ENCODE data around the gene HOXC9.

The HOXC9 gene

DNA sequence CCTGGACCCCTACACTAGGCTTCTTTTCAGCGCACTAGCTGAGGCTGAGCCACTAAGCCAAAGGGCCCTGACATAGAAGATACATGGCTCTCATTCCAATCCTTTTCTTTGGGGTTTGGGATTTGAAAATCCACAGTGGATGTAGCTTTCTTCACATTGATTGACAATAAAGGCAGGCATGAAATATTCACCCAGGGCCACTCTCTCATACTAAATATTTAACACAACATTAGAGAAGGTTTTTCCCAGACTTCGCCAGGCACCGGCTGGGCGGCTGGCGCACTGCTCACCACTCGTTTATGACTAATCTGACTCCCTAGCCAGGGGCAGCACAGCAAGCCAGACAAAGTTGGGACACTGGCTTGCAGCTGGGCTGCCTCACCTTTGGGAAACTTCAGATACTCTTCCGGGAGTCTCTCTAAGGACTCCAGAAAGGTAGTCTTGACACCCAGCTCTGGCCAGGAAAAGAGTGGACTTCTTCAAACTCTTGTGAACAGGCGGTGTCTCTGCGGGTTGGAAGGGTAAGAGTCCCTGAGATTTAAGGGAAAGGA lies 27.7 kb upstream of the HOXC9 start:
- no peak overlapping the region for H3K4me3 ChIP-seq (ENCODE audit: low read depth, low read length)
- H3K4me1 ChIP-seq (ENCODE audit: control insufficient read depth, insufficient read depth, low read length, unreplicated experiment): no peaks in the 10 kb centered on the region
- H3K27me3 ChIP-seq (ENCODE audit: insufficient read depth, low read length): peaks cover 97% of the 10 kb centered on the region
- no peaks in the 10 kb centered on the region for H3K36me3 ChIP-seq (ENCODE audit: insufficient read depth, low read length)
- H3K79me2 ChIP-seq (ENCODE audit: control insufficient read depth, insufficient read depth, low read length, unreplicated experiment): no peaks in the 10 kb centered on the region
- no peak overlapping the region for H3K27ac ChIP-seq (ENCODE audit: low read depth, low read length)
- no peak overlapping the region for H2AFZ ChIP-seq (ENCODE audit: low read length, unreplicated experiment)

- no peaks in the 10 kb centered on the region for H3K36me3 ChIP-seq (ENCODE audit: insufficient read depth, low read length)
- peak within 1 kb of the TSS; percentile 68 for H3K4me3 ChIP-seq (ENCODE audit: low read depth, low read length)
- no peaks in the 10 kb centered on the region for H3K79me2 ChIP-seq (ENCODE audit: control insufficient read depth, insufficient read depth, low read length, unreplicated experiment)
- H3K27ac ChIP-seq (ENCODE audit: low read depth, low read length): no peak within 1 kb of the TSS
- H2AFZ ChIP-seq (ENCODE audit: low read length, unreplicated experiment): peak within 1 kb of the TSS; percentile 3
- H3K4me1 ChIP-seq (ENCODE audit: control insufficient read depth, insufficient read depth, low read length, unreplicated experiment): no peaks in the 10 kb centered on the region
- peaks cover 97% of the 10 kb centered on the region for H3K27me3 ChIP-seq (ENCODE audit: insufficient read depth, low read length)
Measured at GRCh38 chr12:53972722-53973235, 27.2 kb upstream of the HOXC9 start, which contains the start of gene HOXC11. HOXC11 (plus strand) TSS chr12:53973126; CDS start chr12:53973242, 116 bp downstream.

GRCh38 chr12:53973236-53974042 lies 26.5 kb upstream of the HOXC9 start:
- Histone ChIP-seq H3K4me3 (ENCODE audit: low read depth, low read length) (peak overlapping the region; percentile 68), H3K27ac (ENCODE audit: low read depth, low read length) (no peak overlapping the region), H3K27me3 (ENCODE audit: insufficient read depth, low read length) (peaks cover 96% of the 10 kb centered on the region), H2AFZ (ENCODE audit: low read length, unreplicated experiment) (peak overlapping the region; percentile 3), H3K4me1 (ENCODE audit: control insufficient read depth, insufficient read depth, low read length, unreplicated experiment) (no peaks in the 10 kb centered on the region), H3K36me3 (ENCODE audit: insufficient read depth, low read length) (no peaks in the 10 kb centered on the region), H3K79me2 (ENCODE audit: control insufficient read depth, insufficient read depth, low read length, unreplicated experiment) (no peaks in the 10 kb centered on the region)

DNA sequence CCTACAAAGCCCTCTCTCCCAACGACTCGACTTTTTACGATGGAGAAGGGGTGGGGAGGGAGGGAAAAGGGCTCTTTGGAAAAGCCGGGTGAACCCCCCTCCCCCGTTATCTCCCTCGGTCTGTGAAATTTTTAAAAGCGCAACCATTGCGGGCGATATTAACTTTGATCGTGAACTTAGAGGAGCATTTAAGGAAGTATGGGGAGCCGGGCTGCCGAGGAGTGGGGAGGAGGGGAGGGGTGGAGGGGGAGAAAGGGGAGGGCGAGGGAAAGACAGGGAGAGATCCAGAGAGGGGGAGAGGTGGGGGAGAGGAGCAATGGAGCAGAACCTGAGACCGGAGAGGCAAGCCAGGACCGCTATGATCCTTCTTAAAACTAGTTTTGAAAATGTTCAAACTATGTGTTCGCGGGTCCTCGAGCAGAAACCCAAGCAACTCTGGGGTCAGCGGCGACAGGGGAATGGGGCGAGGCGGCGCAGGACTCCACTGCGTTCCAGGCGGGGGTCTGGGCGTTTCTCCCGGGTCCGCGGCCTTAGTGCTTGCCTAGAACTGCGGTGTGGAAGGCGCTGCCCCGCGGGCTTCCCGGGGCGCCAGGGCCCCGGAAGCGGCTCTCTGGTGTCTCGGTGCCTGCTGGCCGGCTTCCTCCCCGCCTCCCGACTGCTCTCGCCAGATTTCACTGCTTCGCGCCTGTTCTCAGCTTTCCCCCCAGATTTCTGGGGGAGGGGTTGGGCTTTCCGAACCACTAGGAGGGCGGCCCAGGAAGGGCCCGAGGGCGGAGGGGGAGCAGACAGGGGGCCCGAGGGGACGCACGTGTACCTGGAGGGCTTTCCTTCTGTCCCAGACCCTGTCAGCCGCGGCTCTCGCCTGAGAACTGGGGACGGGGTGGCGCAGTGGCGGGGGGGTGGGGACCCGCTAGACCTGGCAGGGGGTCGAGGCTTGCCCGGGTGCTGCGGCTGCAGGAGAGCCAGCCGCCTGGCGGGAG lies 25.6 kb upstream of the HOXC9 start, which contains the start of gene HOTAIR:
Gene HOTAIR (minus strand): TSS at position 871 of the 980 bp plus-strand sequence.
- no peaks in the 10 kb centered on the region for H3K36me3 ChIP-seq (ENCODE audit: insufficient read depth, low read length)
- peak within 1 kb of the TSS; percentile 74 for H2AFZ ChIP-seq (ENCODE audit: low read length, unreplicated experiment)
- H3K4me3 ChIP-seq (ENCODE audit: low read depth, low read length): peak within 1 kb of the TSS; percentile 68
- no peaks in the 10 kb centered on the region for H3K4me1 ChIP-seq (ENCODE audit: control insufficient read depth, insufficient read depth, low read length, unreplicated experiment)
- peaks cover 96% of the 10 kb centered on the region for H3K27me3 ChIP-seq (ENCODE audit: insufficient read depth, low read length)
- no peak within 1 kb of the TSS for H3K27ac ChIP-seq (ENCODE audit: low read depth, low read length)
- no peaks in the 10 kb centered on the region for H3K79me2 ChIP-seq (ENCODE audit: control insufficient read depth, insufficient read depth, low read length, unreplicated experiment)

DNA sequence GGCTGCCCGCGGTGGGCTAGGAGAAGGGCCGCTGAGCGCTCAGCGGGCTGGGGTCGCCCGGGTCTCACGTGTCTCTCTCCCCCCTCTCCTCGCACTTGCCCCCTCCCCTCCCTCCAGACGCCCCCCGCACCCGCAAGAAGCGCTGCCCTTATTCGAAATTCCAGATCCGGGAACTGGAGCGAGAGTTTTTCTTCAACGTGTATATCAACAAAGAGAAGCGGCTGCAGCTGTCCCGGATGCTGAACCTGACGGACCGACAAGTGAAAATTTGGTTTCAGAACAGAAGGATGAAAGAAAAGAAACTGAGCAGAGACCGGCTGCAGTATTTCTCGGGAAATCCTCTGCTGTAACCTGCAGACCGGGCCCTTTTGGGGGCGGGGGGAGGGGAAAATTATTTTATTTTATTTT lies 24.9 kb upstream of the HOXC9 start:
- Histone ChIP-seq H3K79me2 (ENCODE audit: control insufficient read depth, insufficient read depth, low read length, unreplicated experiment) (no peaks in the 10 kb centered on the region), H3K27ac (ENCODE audit: low read depth, low read length) (no peak overlapping the region), H3K27me3 (ENCODE audit: insufficient read depth, low read length) (peaks cover 96% of the 10 kb centered on the region), H3K36me3 (ENCODE audit: insufficient read depth, low read length) (no peaks in the 10 kb centered on the region), H3K4me1 (ENCODE audit: control insufficient read depth, insufficient read depth, low read length, unreplicated experiment) (no peaks in the 10 kb centered on the region), H2AFZ (ENCODE audit: low read length, unreplicated experiment) (no peak overlapping the region), H3K4me3 (ENCODE audit: low read depth, low read length) (peak overlapping the region; percentile 68)

DNA sequence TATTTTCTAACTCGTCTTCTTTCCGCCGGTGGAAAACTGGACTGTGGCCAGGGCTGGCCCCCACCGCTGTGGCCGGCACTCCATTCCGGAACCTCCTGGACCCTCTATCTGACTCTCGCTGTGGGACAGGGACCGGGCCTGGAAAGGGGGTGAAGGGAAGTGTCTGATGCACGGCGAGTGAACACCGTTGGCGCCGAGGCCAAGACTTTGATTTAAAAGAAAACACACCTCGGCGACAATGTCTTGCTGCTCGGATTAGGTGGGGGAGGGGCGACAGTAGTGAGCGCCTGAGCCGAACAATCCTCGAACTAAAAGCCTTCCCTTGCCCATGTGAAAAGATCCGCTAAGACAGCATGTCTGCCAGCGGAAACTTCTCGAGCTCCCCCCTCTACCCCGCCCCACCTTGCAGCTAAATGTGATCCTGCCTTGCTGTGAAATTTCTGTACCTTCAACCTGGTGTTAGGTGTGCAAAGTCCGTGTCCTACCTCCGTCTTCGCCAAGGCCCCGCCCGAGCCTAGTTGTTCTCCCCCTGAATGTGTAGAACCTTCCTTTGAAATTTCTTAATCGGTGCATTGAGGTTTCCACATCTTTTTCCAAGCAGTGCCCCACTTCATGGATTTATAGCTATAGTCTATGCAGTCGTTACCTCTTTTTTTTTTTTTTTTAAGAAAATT lies 24.3 kb upstream of the HOXC9 start:
- Histone ChIP-seq H2AFZ (ENCODE audit: low read length, unreplicated experiment) (no peak overlapping the region), H3K27ac (ENCODE audit: low read depth, low read length) (no peak overlapping the region), H3K36me3 (ENCODE audit: insufficient read depth, low read length) (no peaks in the 10 kb centered on the region), H3K79me2 (ENCODE audit: control insufficient read depth, insufficient read depth, low read length, unreplicated experiment) (no peaks in the 10 kb centered on the region), H3K4me1 (ENCODE audit: control insufficient read depth, insufficient read depth, low read length, unreplicated experiment) (no peaks in the 10 kb centered on the region), H3K4me3 (ENCODE audit: low read depth, low read length) (peak overlapping the region; percentile 68), H3K27me3 (ENCODE audit: insufficient read depth, low read length) (peaks cover 94% of the 10 kb centered on the region)

GRCh38 chr12:53976172-53976822 lies 23.7 kb upstream of the HOXC9 start:
- no peaks in the 10 kb centered on the region for H3K4me1 ChIP-seq (ENCODE audit: control insufficient read depth, insufficient read depth, low read length, unreplicated experiment)
- H3K4me3 ChIP-seq (ENCODE audit: low read depth, low read length): no peak overlapping the region
- H3K27ac ChIP-seq (ENCODE audit: low read depth, low read length): no peak overlapping the region
- H2AFZ ChIP-seq (ENCODE audit: low read length, unreplicated experiment): no peak overlapping the region
- H3K27me3 ChIP-seq (ENCODE audit: insufficient read depth, low read length): peaks cover 94% of the 10 kb centered on the region
- no peaks in the 10 kb centered on the region for H3K79me2 ChIP-seq (ENCODE audit: control insufficient read depth, insufficient read depth, low read length, unreplicated experiment)
- H3K36me3 ChIP-seq (ENCODE audit: insufficient read depth, low read length): no peaks in the 10 kb centered on the region

GRCh38 chr12:53976823-53977595 lies 23.0 kb upstream of the HOXC9 start:
- H3K4me1 ChIP-seq (ENCODE audit: control insufficient read depth, insufficient read depth, low read length, unreplicated experiment): no peaks in the 10 kb centered on the region
- no peak overlapping the region for H3K27ac ChIP-seq (ENCODE audit: low read depth, low read length)
- H3K4me3 ChIP-seq (ENCODE audit: low read depth, low read length): no peak overlapping the region
- H3K79me2 ChIP-seq (ENCODE audit: control insufficient read depth, insufficient read depth, low read length, unreplicated experiment): no peaks in the 10 kb centered on the region
- H2AFZ ChIP-seq (ENCODE audit: low read length, unreplicated experiment): no peak overlapping the region
- H3K27me3 ChIP-seq (ENCODE audit: insufficient read depth, low read length): peaks cover 94% of the 10 kb centered on the region
- H3K36me3 ChIP-seq (ENCODE audit: insufficient read depth, low read length): no peaks in the 10 kb centered on the region

Data from ACC112 (cell line).